Upper lobe of right lung (tissue), 1 donor: ENCODE measurements around the gene SPANXC. TPM values are rescaled to one million over a fixed set of nuclear protein-coding genes. Genes with fewer than 3 reads are reported as not detected.

ENCODE experiments used
- ATAC-seq: fragments of 200-7000 bp; cut with Tn5 transposase; one replicate; pipeline ENCODE4 v1.9.1; 2020; ENCODE audit warnings: mild to moderate bottlenecking, moderate library complexity
- DNase-seq: peaks from one replicate; pipeline ENCODE4 v3.0.0-alpha.2; 2020
- H3K27ac ChIP-seq: fragments of 200-600 bp; one replicate; pipeline ENCODE4 v1.8.0; 2022
- H3K27me3 ChIP-seq: fragments of 200-600 bp; one replicate; pipeline ENCODE4 v1.8.0; 2022; ENCODE audit warnings: mild to moderate bottlenecking
- H3K36me3 ChIP-seq: fragments of 200-600 bp; one replicate; pipeline ENCODE4 v1.8.0; 2022
- H3K4me1 ChIP-seq: fragments of 200-600 bp; one replicate; pipeline ENCODE4 v1.8.0; 2022
- H3K4me3 ChIP-seq: fragments of 200-600 bp; one replicate; pipeline ENCODE4 v1.8.0; 2022; ENCODE audit warnings: mild to moderate bottlenecking
- H3K9me3 ChIP-seq: fragments of 200-600 bp; one replicate; pipeline ENCODE4 v1.8.0; 2022
- CTCF ChIP-seq: fragments of 200-600 bp; IDR thresholded peaks from one replicate; pipeline ENCODE4 v1.8.0; 2022; ENCODE audit warnings: antibody characterized with exemption
- intact Hi-C: fragments of 100-400 bp; cut with DNase I; formaldehyde crosslinking; loops from one replicate; pipeline ENCODE4 v1.11.0; 2022
- total RNA-seq: library from RNA; stranded (reverse); fragmentation: NEBNext Ultra II Directional; extraction: Animal tissue kit (Norgen Biotek cat#: 25700); gene quantifications from one replicate; pipeline ENCODE4 v1.2.1, GENCODE V29; 2021
- donor health status: DM: no; HTN: yes; CAD: no; lungs with severe emphysema.

The SPANXC gene
- total RNA-seq, 1 donor from 2014 or later: not detected

- ATAC-seq (no peak), DNase-seq (no peak)
- no peak for TF ChIP-seq CTCF
- Histone ChIP-seq H3K36me3 (no peaks in the 10 kb centered on the region), H3K9me3 (no peaks in the 10 kb centered on the region), H3K4me1 (no peaks in the 10 kb centered on the region), H3K27me3 (no peaks in the 10 kb centered on the region), H3K4me3 (no peak overlapping the region), H3K27ac (no peak overlapping the region)
- intact Hi-C loops: no loop called here
Measured at GRCh38 chrX:141214196-141214595, 28.1 kb downstream of the SPANXC start.

- no peaks in the 10 kb centered on the region for H3K27me3 ChIP-seq
- no peak for DNase-seq
- H3K4me1 ChIP-seq: no peaks in the 10 kb centered on the region
- no peak overlapping the region for H3K4me3 ChIP-seq
- no peaks in the 10 kb centered on the region for H3K36me3 ChIP-seq
- intact Hi-C loops: no loop called here
- no peak for ATAC-seq
- H3K27ac ChIP-seq: no peak overlapping the region
- H3K9me3 ChIP-seq: no peaks in the 10 kb centered on the region
- TF ChIP-seq CTCF: no peak
Measured at GRCh38 chrX:141201962-141202361, 40.4 kb downstream of the SPANXC start.

Other genes with a start within 250 kb of the SPANXC start
- gene SPANXB1, start 239.9 kb downstream of the SPANXC start, total RNA-seq: not detected
- gene LDOC1, start 65.4 kb downstream of the SPANXC start, total RNA-seq: 19.1 TPM